ENCODE results near the gene CRISP3. TPM values are rescaled to one million over a fixed set of nuclear protein-coding genes. Genes with fewer than 3 reads are reported as not detected.

CRISP3 gene
- total and polyA plus RNA-seq, 9 of the 15 experiments (the other 6 are each of a cell fraction or from before 2014, with no cell fraction given) = 0.21 to 2.0 (median 0.58) TPM

DNA sequence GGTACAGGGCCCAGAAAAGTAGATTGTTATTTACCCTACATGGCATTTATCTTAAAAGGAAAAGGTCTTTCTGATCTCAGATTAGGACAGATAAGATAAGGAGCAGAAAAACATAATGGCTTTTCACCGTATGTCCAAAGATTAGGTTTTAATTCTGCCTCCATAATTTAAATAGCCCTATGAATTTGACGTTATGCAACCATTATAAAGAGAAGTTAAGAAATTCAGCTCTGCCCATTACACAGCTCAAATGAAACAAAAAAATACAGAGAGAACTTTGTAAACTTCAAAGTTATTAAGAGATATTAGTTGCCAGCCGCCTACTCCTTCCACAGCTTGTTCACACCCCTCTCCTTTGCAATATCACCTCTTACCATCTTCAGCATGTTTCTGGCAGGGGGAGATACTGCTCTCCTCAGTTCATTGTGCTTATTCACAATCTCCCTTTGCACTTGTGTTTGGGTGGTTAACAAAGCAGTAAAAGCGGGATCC is 8.1 kb downstream of the CRISP3 start (continued):
- TF ChIP-seq GTF3C2 (IDR thresholded peaks at IDR 0.05; ENCODE audit: borderline replicate concordance, extremely low read depth, insufficient read length) (no peak), CREBBP (IDR thresholded peaks at IDR 0.05; ENCODE audit: low read depth, low read length) (no peak), BRCA1 (IDR thresholded peaks at IDR 0.05) (no peak), BRCA1 (CRISPR knock-in tag; IDR thresholded peaks at IDR 0.05) (no peak), TRIM25 (IDR thresholded peaks at IDR 0.05; ENCODE audit: borderline replicate concordance) (no peak), FOXP4 (CRISPR knock-in tag; IDR thresholded peaks at IDR 0.05; ENCODE audit: borderline replicate concordance) (no peak), POLR2G (IDR thresholded peaks at IDR 0.05; ENCODE audit: low read depth, low read length) (no peak), TCF7 (IDR thresholded peaks at IDR 0.05; ENCODE audit: borderline replicate concordance) (no peak), CBFB (CRISPR knock-in tag; IDR thresholded peaks at IDR 0.05) (no peak), SP1 (CRISPR knock-in tag; IDR thresholded peaks at IDR 0.05) (no peak), ZNF253 (CRISPR knock-in tag; conservative IDR thresholded peaks at IDR 0.05) (no peak), HLTF (IDR thresholded peaks at IDR 0.05) (no peak), FOSL1 (tag; conservative IDR thresholded peaks at IDR 0.05) (peak; percentile 49), ESRRB (CRISPR knock-in tag; IDR thresholded peaks at IDR 0.05; ENCODE audit: borderline replicate concordance) (no peak), E2F3 (CRISPR knock-in tag; IDR thresholded peaks at IDR 0.05) (no peak), TEAD4 (IDR thresholded peaks at IDR 0.05; ENCODE audit: low read length) (peak; percentile 96), TEAD4 (CRISPR knock-in tag; IDR thresholded peaks at IDR 0.05; ENCODE audit: borderline replicate concordance) (no peak), ZNF324 (CRISPR knock-in tag; IDR thresholded peaks at IDR 0.05) (no peak), NCOR1 (IDR thresholded peaks at IDR 0.05) (peak; percentile 89), BACH1 (tag; IDR thresholded peaks at IDR 0.05) (no peak), ZFPM2 (CRISPR knock-in tag; IDR thresholded peaks at IDR 0.05) (no peak), MED1 (CRISPR knock-in tag; IDR thresholded peaks at IDR 0.05; ENCODE audit: borderline replicate concordance) (no peak)
- TF ChIP-seq, protein P1, sequence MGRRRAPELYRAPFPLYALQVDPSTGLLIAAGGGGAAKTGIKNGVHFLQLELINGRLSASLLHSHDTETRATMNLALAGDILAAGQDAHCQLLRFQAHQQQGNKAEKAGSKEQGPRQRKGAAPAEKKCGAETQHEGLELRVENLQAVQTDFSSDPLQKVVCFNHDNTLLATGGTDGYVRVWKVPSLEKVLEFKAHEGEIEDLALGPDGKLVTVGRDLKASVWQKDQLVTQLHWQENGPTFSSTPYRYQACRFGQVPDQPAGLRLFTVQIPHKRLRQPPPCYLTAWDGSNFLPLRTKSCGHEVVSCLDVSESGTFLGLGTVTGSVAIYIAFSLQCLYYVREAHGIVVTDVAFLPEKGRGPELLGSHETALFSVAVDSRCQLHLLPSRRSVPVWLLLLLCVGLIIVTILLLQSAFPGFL (CRISPR knock-in tag; IDR thresholded peaks at IDR 0.05) = no peak

Measured in K562 (cell line).